Osteocyte (in vitro differentiated cells): ENCODE measurements around the gene NHERF2. TPM values are rescaled to one million over a fixed set of nuclear protein-coding genes. Genes with fewer than 3 reads are reported as not detected.

Experiments
- DNase-seq: peaks from one replicate; pipeline ENCODE4 v3.0.0; 2021; ENCODE audit warnings: mixed read lengths; ENCODE audit not compliant: unreplicated experiment; ENCODE audit errors: extremely low spot score
- H3K27ac Mint-ChIP-seq: one replicate; pipeline ENCODE4 v1.8.0; 2021; ENCODE audit warnings: mild to moderate bottlenecking, mixed read lengths; ENCODE audit not compliant: unreplicated experiment
- H3K27me3 Mint-ChIP-seq: one replicate; pipeline ENCODE4 v1.8.0; 2021; ENCODE audit warnings: mixed read lengths; ENCODE audit not compliant: unreplicated experiment
- H3K36me3 Mint-ChIP-seq: one replicate; pipeline ENCODE4 v1.8.0; 2021; ENCODE audit warnings: mixed read lengths; ENCODE audit not compliant: unreplicated experiment
- H3K4me1 Mint-ChIP-seq: one replicate; pipeline ENCODE4 v1.8.0; 2021; ENCODE audit warnings: mixed read lengths; ENCODE audit not compliant: unreplicated experiment
- H3K4me3 Mint-ChIP-seq: one replicate; pipeline ENCODE4 v1.8.0; 2021; ENCODE audit warnings: mild to moderate bottlenecking, moderate library complexity, mixed read lengths; ENCODE audit not compliant: unreplicated experiment
- H3K9me3 Mint-ChIP-seq: one replicate; pipeline ENCODE4 v1.8.0; 2021; ENCODE audit warnings: mixed read lengths; ENCODE audit not compliant: unreplicated experiment
- CTCF ChIP-seq: fragments of 200-600 bp; sonication (generic); IDR thresholded peaks from 2 replicates; pipeline ENCODE4 v1.5.0; 2021; ENCODE audit warnings: antibody characterized with exemption, mild to moderate bottlenecking, moderate library complexity
- total RNA-seq: library from RNA; stranded (reverse); gene quantifications from 2 replicates; pipeline ENCODE4 v1.2.1, GENCODE V29; 2021

NHERF2 gene
- total RNA-seq, 1 donor from 2014 or later, result 146 TPM

- Mint-ChIP-seq H3K4me3 (no peak overlapping the region), H3K9me3 (no peaks in the 10 kb centered on the region), H3K27me3 (no peaks in the 10 kb centered on the region), H3K27ac (peak overlapping the region; percentile 72), H3K4me1 (peaks cover 83% of the 10 kb centered on the region), H3K36me3 (peaks cover 2% of the 10 kb centered on the region)
- no peak for TF ChIP-seq CTCF
- peak; percentile 98 for DNase-seq
These were observed 8.9 kb downstream of the NHERF2 start for GRCh38 chr16:2035431-2036199.

GRCh38 chr16:2036200-2036966, 9.7 kb downstream of the NHERF2 start:
- Mint-ChIP-seq H3K27ac (peak overlapping the region; percentile 72), H3K27me3 (no peaks in the 10 kb centered on the region), H3K36me3 (peaks cover 2% of the 10 kb centered on the region), H3K4me1 (peaks cover 84% of the 10 kb centered on the region), H3K4me3 (no peak overlapping the region), H3K9me3 (no peaks in the 10 kb centered on the region)
- no peak for TF ChIP-seq CTCF
- DNase-seq, result no peak

GRCh38 chr16:2037115-2037514, 10.4 kb downstream of the NHERF2 start:
- no peak for DNase-seq
- peaks cover 84% of the 10 kb centered on the region for H3K4me1 Mint-ChIP-seq
- peaks cover 2% of the 10 kb centered on the region for H3K36me3 Mint-ChIP-seq
- H3K4me3 Mint-ChIP-seq, result no peak overlapping the region
- no peaks in the 10 kb centered on the region for H3K9me3 Mint-ChIP-seq
- no peak for TF ChIP-seq CTCF
- no peak overlapping the region for H3K27ac Mint-ChIP-seq
- no peaks in the 10 kb centered on the region for H3K27me3 Mint-ChIP-seq

- peaks cover 2% of the 10 kb centered on the region for H3K36me3 Mint-ChIP-seq
These were observed 11.1 kb downstream of the NHERF2 start for GRCh38 chr16:2037647-2038381.

More at GRCh38 chr16:2037647-2038381, 11.1 kb downstream of the NHERF2 start:
- Mint-ChIP-seq H3K27me3 (no peaks in the 10 kb centered on the region), H3K4me1 (peaks cover 77% of the 10 kb centered on the region), H3K4me3 (peak overlapping the region; percentile 34), H3K27ac (peak overlapping the region; percentile 92), H3K9me3 (no peaks in the 10 kb centered on the region)
- TF ChIP-seq CTCF, result no peak
- DNase-seq, result no peak
